Activated CD4-positive, alpha-beta memory T cell treated with anti-CD3 and anti-CD28 coated beads for 36 hours (primary cell): ENCODE data around the gene RASSF3. TPM values are rescaled to one million over a fixed set of nuclear protein-coding genes. Genes with fewer than 3 reads are reported as not detected.
A peak's percentile ranks its signal among the peaks of the same experiment; 100 is the strongest.
"Not testable (repeated sequence)": the region's sequence is repeated elsewhere in the genome, so short reads cannot be mapped to it uniquely, and the experiment has no call there.

Source experiments
- CTCF ChIA-PET: fragments of 350-600 bp; sonication (Branson Sonifier 250); formaldehyde crosslinking; loops from one replicate; lab custom pipeline; 2021; ENCODE audit warnings: antibody characterized with exemption, inconsistent platforms; lab: Charles Lee
- POLR2A ChIA-PET: fragments of 350-600 bp; sonication (Branson Sonifier 250); formaldehyde crosslinking; loops from one replicate; lab custom pipeline; 2021; ENCODE audit warnings: antibody characterized with exemption; lab: Charles Lee
- DNase-seq: peaks from one replicate; pipeline ENCODE4 v3.0.0-alpha.2; 2020
- H3K27ac Mint-ChIP-seq: one replicate; pipeline ENCODE4 v1.8.0; 2021; ENCODE audit warnings: mixed read lengths
- H3K27me3 Mint-ChIP-seq: one replicate; pipeline ENCODE4 v1.8.0; 2021; ENCODE audit warnings: mixed read lengths
- H3K36me3 Mint-ChIP-seq: one replicate; pipeline ENCODE4 v1.8.0; 2021; ENCODE audit warnings: mixed read lengths
- H3K4me1 Mint-ChIP-seq: one replicate; pipeline ENCODE4 v1.8.0; 2021; ENCODE audit warnings: low read depth, mixed read lengths
- H3K4me3 Mint-ChIP-seq: one replicate; pipeline ENCODE4 v1.8.0; 2021; ENCODE audit warnings: mild to moderate bottlenecking, mixed read lengths
- H3K9me3 Mint-ChIP-seq: one replicate; pipeline ENCODE4 v1.8.0; 2021; ENCODE audit warnings: mixed read lengths
- intact Hi-C: fragments of 100-400 bp; cut with micrococcal nuclease; formaldehyde crosslinking; loops from one replicate; pipeline ENCODE4 v1.15.1; 2023
- total RNA-seq, 2 experiments: library from RNA; stranded (reverse); gene quantifications; one replicate each; pipeline ENCODE4 v1.2.3, GENCODE V29; 2021

RASSF3 gene
- total RNA-seq, 2 experiments from 2014 or later: 40.6 to 40.7 TPM

GRCh38 chr12:64600164-64600561 is 10.1 kb upstream of the RASSF3 start:
- H3K4me1 Mint-ChIP-seq: peaks cover 36% of the 10 kb centered on the region
- H3K27ac Mint-ChIP-seq: no peak overlapping the region
- intact Hi-C loops: no loop called here
- CTCF ChIA-PET: interaction anchor here (1.5 kb wide), 1 partner anchor 97 kb away, joined by 4 read pairs; no protein-coding TSS in a partner anchor
- H3K36me3 Mint-ChIP-seq: no peaks in the 10 kb centered on the region
- POLR2A ChIA-PET: no interaction called here
- H3K27me3 Mint-ChIP-seq: no peaks in the 10 kb centered on the region
- no peaks in the 10 kb centered on the region for H3K9me3 Mint-ChIP-seq
- DNase-seq: no peak
- peak overlapping the region; percentile 56 for H3K4me3 Mint-ChIP-seq

GRCh38 chr12:64603183-64603841 is 7.0 kb upstream of the RASSF3 start:
- CTCF ChIA-PET: interaction anchor here (1.8 kb wide), 1 partner anchor 95 kb away, joined by 8 read pairs; no protein-coding TSS in a partner anchor
- Mint-ChIP-seq H3K4me1 (peaks cover 24% of the 10 kb centered on the region), H3K36me3 (no peaks in the 10 kb centered on the region), H3K4me3 (no peak overlapping the region), H3K9me3 (no peaks in the 10 kb centered on the region), H3K27me3 (no peaks in the 10 kb centered on the region), H3K27ac (no peak overlapping the region)
- intact Hi-C loops: no loop called here
- DNase-seq: no peak
- POLR2A ChIA-PET: interaction anchor here (0.6 kb wide), 1 partner anchor 9 kb away, joined by 3 read pairs; no protein-coding TSS in a partner anchor

- peak; percentile 60 for DNase-seq
- Mint-ChIP-seq H3K36me3 (peaks cover 19% of the 10 kb centered on the region), H3K4me3 (peak overlapping the region; percentile 93), H3K9me3 (no peaks in the 10 kb centered on the region), H3K27ac (peak overlapping the region; percentile 98), H3K27me3 (no peaks in the 10 kb centered on the region), H3K4me1 (peaks cover 27% of the 10 kb centered on the region)
- ChIA-PET CTCF (interaction anchor here (0.7 to 5.8 kb wide), 19 partner anchors 9 to 87 kb away, joined by 3 to 87 read pairs (median 5); no protein-coding TSS in a partner anchor), POLR2A (interaction anchor here (0.9 to 3.0 kb wide), 10 partner anchors 25 to 89 kb away, joined by 3 to 19 read pairs (median 3); no protein-coding TSS in a partner anchor)
- intact Hi-C loops: loop anchor here (1.0 to 2.0 kb wide), 8 partner anchors 10 to 204 kb away; partner anchors contain the start of genes TBK1 and XPOT
These were observed 1.3 kb upstream of the RASSF3 start for GRCh38 chr12:64608901-64609535.

GRCh38 chr12:64609536-64610078 is 688 bp upstream of the RASSF3 start:
- Mint-ChIP-seq H3K9me3 (no peaks in the 10 kb centered on the region), H3K27me3 (no peaks in the 10 kb centered on the region), H3K27ac (peak overlapping the region; percentile 98), H3K4me3 (peak overlapping the region; percentile 93), H3K4me1 (peaks cover 31% of the 10 kb centered on the region), H3K36me3 (peaks cover 22% of the 10 kb centered on the region)
- CTCF ChIA-PET: interaction anchor here (0.7 to 5.8 kb wide), 16 partner anchors 9 to 86 kb away, joined by 3 to 87 read pairs (median 5); no protein-coding TSS in a partner anchor
- intact Hi-C loops: loop anchor here (1.0 to 2.0 kb wide), 8 partner anchors 10 to 205 kb away; partner anchors contain the start of genes TBK1 and XPOT
- POLR2A ChIA-PET: interaction anchor here (0.8 to 3.0 kb wide), 11 partner anchors 26 to 88 kb away, joined by 3 to 19 read pairs (median 3); no protein-coding TSS in a partner anchor
- peak; percentile 22 for DNase-seq

- peaks cover 28% of the 10 kb centered on the region for H3K36me3 Mint-ChIP-seq
- H3K9me3 Mint-ChIP-seq: no peaks in the 10 kb centered on the region
- H3K27ac Mint-ChIP-seq: peak overlapping the region; percentile 92
- intact Hi-C loops: loop anchor here (1.0 kb wide), 2 partner anchors 15 to 149 kb away; partner anchors contain the start of gene GNS
- no peaks in the 10 kb centered on the region for H3K27me3 Mint-ChIP-seq
- peaks cover 40% of the 10 kb centered on the region for H3K4me1 Mint-ChIP-seq
- H3K4me3 Mint-ChIP-seq: peak overlapping the region; percentile 95
- peak; percentile 80 for DNase-seq
- CTCF ChIA-PET: interaction anchor here (0.8 to 5.8 kb wide), 9 partner anchors 15 to 85 kb away, joined by 3 to 87 read pairs (median 4); no protein-coding TSS in a partner anchor
- POLR2A ChIA-PET: interaction anchor here (0.6 to 3.0 kb wide), 12 partner anchors 15 to 79 kb away, joined by 3 to 19 read pairs (median 3); no protein-coding TSS in a partner anchor
These were observed 505 bp downstream of the RASSF3 start for GRCh38 chr12:64610660-64611340.

- peak; percentile 40 for DNase-seq
- H3K27ac Mint-ChIP-seq: peak overlapping the region; percentile 92
- intact Hi-C loops: loop anchor here (1.0 kb wide), 2 partner anchors 14 to 148 kb away; partner anchors contain the start of gene GNS
- no peaks in the 10 kb centered on the region for H3K27me3 Mint-ChIP-seq
- ChIA-PET POLR2A (interaction anchor here (0.6 to 3.0 kb wide), 10 partner anchors 8 to 78 kb away, joined by 3 to 19 read pairs (median 4); no protein-coding TSS in a partner anchor), CTCF (interaction anchor here (0.8 to 5.8 kb wide), 10 partner anchors 14 to 84 kb away, joined by 3 to 87 read pairs (median 4); no protein-coding TSS in a partner anchor)
- peak overlapping the region; percentile 95 for H3K4me3 Mint-ChIP-seq
- H3K9me3 Mint-ChIP-seq: no peaks in the 10 kb centered on the region
- peaks cover 45% of the 10 kb centered on the region for H3K4me1 Mint-ChIP-seq
- H3K36me3 Mint-ChIP-seq: peaks cover 34% of the 10 kb centered on the region
These were observed 1.3 kb downstream of the RASSF3 start for GRCh38 chr12:64611341-64612284.

GRCh38 chr12:64612843-64613242 is 2.5 kb downstream of the RASSF3 start:
- H3K36me3 Mint-ChIP-seq: peaks cover 34% of the 10 kb centered on the region
- no peak for DNase-seq
- intact Hi-C loops: no loop called here
- H3K9me3 Mint-ChIP-seq: no peaks in the 10 kb centered on the region
- peak overlapping the region; percentile 92 for H3K27ac Mint-ChIP-seq
- H3K4me1 Mint-ChIP-seq: peaks cover 49% of the 10 kb centered on the region
- ChIA-PET CTCF (interaction anchor here (1.0 to 1.8 kb wide), 2 partner anchors 66 to 85 kb away, joined by 5 to 9 read pairs; no protein-coding TSS in a partner anchor), POLR2A (no interaction called here)
- H3K4me3 Mint-ChIP-seq: peak overlapping the region; percentile 95
- no peaks in the 10 kb centered on the region for H3K27me3 Mint-ChIP-seq

- H3K27ac Mint-ChIP-seq: peak overlapping the region; percentile 92
- POLR2A ChIA-PET: interaction anchor here (0.5 to 1.2 kb wide), 3 partner anchors 12 to 30 kb away, joined by 3 to 4 read pairs (median 4); no protein-coding TSS in a partner anchor
- H3K4me3 Mint-ChIP-seq, intact Hi-C loops, DNase-seq, H3K27me3 Mint-ChIP-seq, H3K9me3 Mint-ChIP-seq: not testable (repeated sequence)
- peaks cover 42% of the 10 kb centered on the region for H3K4me1 Mint-ChIP-seq
- CTCF ChIA-PET: interaction anchor here (1.8 kb wide), 1 partner anchor 84 kb away, joined by 9 read pairs; no protein-coding TSS in a partner anchor
- peaks cover 34% of the 10 kb centered on the region for H3K36me3 Mint-ChIP-seq
These were observed 3.6 kb downstream of the RASSF3 start for GRCh38 chr12:64613775-64614398.

GRCh38 chr12:64616201-64616600 is 5.9 kb downstream of the RASSF3 start:
- ChIA-PET CTCF (interaction anchor here (2.2 to 2.5 kb wide), 2 partner anchors 67 to 82 kb away, joined by 7 to 8 read pairs; no protein-coding TSS in a partner anchor), POLR2A (interaction anchor here (1.9 kb wide), 1 partner anchor 44 kb away, joined by 5 read pairs; no protein-coding TSS in a partner anchor)
- Mint-ChIP-seq H3K9me3 (no peaks in the 10 kb centered on the region), H3K27me3 (no peaks in the 10 kb centered on the region), H3K27ac (peak overlapping the region; percentile 72), H3K36me3 (peaks cover 35% of the 10 kb centered on the region), H3K4me1 (peaks cover 60% of the 10 kb centered on the region), H3K4me3 (no peak overlapping the region)
- DNase-seq: no peak
- intact Hi-C loops: no loop called here
